Gastrocnemius medialis (tissue), 4 donors: ENCODE measurements around the gene RAB44.

ENCODE experiments used
- CTCF ChIP-seq, 5 experiments: fragments of 450-650 bp in 3 of 5; fragments of 200-600 bp in 2 of 5; sonication (generic) in 2 of 5; IDR thresholded peaks in 4 of 5; conservative IDR thresholded peaks in 1 of 5; 1 replicate in 4 of 5; 2 replicates in 1 of 5; pipeline ENCODE4 v1.5.1; 2016 to 2019; ENCODE audit warnings: antibody characterized with exemption in 5 of 5, mild to moderate bottlenecking in 3 of 5, moderate library complexity in 3 of 5
- POLR2A ChIP-seq, 2 donors: fragments of 450-650 bp; IDR thresholded peaks; one replicate each; pipeline ENCODE4 v1.6.1; 2017; ENCODE audit warnings: antibody characterized with exemption in 2 of 2, mild to moderate bottlenecking in 2 of 2, moderate library complexity in 2 of 2

GRCh38 chr6:36682328-36683144 is 15.1 kb upstream of the RAB44 start:
- TF ChIP-seq CTCF (IDR thresholded peaks at IDR 0.05 in 4 of 5, conservative IDR thresholded peaks at IDR 0.05 in 1 of 5) (no peak), POLR2A (IDR thresholded peaks at IDR 0.05) (no peak)
